HT1080 (cell line): ENCODE measurements around the gene MRPS2. TPM values are rescaled to one million over a fixed set of nuclear protein-coding genes. Genes with fewer than 3 reads are reported as not detected.

Experiments used
- DNase-seq: peaks from one replicate; pipeline ENCODE4 v3.0.0-alpha.2; 2015; ENCODE audit warnings: low read depth
- total RNA-seq: library from RNA; depleted of rRNA; stranded (reverse); fragments of >200 nt; shearing (Covaris generic); gene quantifications from 2 replicates; pipeline ENCODE4 v1.2.3, GENCODE V29; 2014

Gene MRPS2
- total RNA-seq, 1 experiment from 2014 or later: 170 TPM

- peak; percentile 54 for DNase-seq
These were observed 20.2 kb upstream of the MRPS2 start for GRCh38 chr9:135480071-135480939.

DNA sequence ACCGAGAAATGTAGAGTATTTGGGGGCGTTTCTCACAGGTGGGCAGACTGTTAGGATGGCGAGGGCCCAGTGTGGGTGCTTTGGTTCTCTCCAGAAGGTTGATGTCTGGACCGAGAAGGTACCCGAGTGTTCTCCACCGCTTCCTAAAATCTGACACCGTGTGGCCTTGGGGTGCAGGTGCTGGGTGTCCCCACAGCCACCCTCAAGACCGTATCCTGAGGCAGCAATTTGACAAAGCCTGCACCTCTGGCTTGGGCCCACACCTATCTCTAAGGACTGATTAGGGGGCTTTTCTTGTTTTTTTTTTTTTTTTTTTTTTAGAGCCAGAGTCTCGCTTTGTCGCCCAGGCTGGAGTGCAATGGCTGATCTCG lies 19.6 kb upstream of the MRPS2 start:
- no peak for DNase-seq

DNA sequence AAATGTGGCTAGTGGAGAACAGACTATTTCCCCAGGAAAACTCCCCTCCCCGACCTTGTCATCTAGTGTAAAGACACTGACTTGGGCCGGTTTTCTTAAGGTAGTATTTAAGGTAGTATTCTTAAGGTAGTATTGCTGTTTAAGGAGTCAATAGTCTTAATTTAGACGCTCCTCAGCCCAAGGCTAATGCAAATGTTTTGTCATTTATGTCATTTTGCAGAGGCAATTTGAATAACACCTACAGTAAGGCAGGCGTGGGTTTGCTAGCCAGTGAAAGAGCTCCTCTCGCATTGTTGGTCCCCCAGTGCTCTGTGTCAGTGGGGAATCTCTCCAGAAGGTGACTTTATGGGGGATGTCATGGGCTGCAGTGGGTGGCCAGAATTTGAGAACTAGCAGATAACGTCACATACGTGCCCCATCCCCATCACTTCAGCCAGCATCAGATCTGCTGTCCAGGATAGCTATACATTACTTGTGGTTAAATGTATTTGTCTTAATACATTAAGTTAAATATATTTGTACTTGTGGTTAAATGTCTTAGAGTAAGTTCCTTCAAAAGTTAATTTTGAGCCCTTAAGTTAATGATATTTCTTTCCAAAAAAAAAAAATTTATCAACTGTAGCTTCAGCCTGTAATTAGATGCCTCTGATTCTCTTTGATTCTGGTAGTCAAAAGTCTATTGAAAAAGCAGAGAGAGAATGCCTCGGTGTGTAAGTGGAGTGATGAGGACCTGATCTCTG lies 18.3 kb upstream of the MRPS2 start:
- DNase-seq: no peak

DNA sequence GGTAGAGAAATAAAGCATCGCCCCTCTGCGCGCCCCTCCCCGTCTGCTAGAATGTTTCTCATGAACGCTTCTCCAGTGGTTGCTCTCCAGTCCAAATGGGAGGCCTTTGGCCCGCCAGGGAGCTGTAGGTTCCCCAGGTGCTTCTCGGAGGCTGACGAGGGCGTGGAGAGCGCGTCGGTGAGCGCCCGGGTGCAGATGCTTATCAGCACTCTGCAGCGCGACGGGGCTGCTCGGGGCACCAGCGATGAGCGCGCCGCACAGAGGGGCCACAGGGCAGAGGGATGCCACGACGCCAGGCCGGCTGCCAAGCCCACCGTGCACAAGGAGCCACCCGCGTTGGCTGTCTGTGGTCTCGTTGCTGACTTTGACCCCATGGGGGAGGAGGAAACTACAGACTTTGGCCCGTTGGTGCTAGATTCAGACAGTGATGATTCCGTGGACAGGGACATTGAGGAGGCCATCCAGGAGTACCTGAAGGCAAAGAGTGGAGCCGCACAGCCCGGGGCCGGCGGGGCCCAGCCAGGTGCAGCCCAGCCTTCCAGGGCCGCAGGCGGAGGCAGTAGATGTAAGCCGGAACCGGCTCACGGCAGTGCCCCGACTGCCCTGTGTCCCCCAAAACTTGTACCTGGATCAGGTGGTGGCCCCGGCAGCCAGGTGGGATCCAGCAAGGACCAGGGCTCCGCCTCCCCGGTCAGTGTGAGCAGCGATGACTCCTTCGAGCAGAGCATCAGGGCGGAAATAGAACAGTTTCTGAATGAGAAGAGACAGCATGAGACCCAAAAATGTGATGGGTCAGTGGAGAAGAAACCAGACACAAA lies 15.8 kb upstream of the MRPS2 start:
- DNase-seq: no peak

DNA sequence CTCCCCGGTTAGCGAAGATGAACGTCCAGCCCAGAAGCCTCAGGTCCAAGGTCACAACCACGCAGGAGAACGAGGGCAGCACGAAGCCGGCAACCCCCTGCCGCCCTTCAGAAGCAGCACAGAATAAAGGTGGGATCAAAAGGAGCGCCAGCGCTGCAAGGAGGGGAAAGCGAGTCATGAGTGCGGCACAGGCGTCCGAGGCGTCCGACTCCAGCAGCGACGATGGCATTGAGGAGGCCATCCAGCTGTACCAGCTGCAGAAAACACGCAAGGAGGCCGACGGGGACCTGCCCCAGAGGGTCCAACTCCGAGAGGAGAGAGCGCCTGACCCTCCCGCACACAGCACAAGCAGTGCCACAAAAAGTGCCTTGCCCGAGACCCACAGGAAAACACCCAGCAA lies 15.1 kb upstream of the MRPS2 start:
- no peak for DNase-seq

DNA sequence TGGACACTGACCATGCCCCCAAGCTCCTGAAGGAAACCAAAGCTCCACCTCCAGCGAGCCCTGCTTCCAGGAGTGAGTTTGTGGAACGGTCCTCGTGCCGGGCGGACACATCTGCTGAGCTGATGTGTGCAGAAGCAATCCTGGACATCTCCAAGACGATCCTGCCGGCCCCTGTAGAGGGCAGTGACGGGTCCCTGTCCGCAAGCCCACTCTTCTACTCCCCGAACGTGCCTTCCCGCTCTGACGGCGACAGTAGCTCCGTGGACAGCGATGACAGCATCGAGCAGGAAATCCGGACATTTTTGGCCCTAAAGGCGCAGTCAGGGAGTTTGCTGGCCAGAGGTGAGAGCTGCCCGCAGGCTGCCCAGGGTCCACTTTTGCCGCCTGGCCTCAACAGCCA lies 14.7 kb upstream of the MRPS2 start:
- DNase-seq: no peak

- DNase-seq: no peak
These were observed 14.0 kb upstream of the MRPS2 start for GRCh38 chr9:135486267-135487065.

GRCh38 chr9:135487281-135488012 lies 13.0 kb upstream of the MRPS2 start:
- DNase-seq: no peak

- no peak for DNase-seq
These were observed 12.5 kb upstream of the MRPS2 start for GRCh38 chr9:135488013-135488330.

DNA sequence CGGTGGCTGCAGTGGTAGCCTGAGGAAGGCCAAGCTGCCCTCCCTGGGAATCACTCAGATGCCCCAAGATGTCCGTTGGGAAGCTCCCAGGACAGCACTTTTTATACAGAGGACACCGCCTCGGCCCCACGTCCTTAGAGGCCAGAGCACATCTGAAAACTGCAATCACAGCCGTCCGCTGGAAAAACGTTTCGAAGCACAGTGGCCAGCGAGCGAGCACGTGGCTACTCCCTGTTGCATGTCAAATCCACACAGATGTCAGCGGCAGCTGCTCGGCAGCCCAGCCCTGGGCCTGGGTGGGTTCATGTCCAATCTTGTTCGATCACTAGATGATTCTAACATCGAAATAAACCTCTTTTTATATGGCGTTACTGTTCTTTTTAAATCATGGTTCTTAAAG lies 12.0 kb upstream of the MRPS2 start:
- DNase-seq: no peak

GRCh38 chr9:135489188-135489906 lies 11.1 kb upstream of the MRPS2 start:
- no peak for DNase-seq

- no peak for DNase-seq
These were observed 10.2 kb upstream of the MRPS2 start for GRCh38 chr9:135490166-135490870.

DNA sequence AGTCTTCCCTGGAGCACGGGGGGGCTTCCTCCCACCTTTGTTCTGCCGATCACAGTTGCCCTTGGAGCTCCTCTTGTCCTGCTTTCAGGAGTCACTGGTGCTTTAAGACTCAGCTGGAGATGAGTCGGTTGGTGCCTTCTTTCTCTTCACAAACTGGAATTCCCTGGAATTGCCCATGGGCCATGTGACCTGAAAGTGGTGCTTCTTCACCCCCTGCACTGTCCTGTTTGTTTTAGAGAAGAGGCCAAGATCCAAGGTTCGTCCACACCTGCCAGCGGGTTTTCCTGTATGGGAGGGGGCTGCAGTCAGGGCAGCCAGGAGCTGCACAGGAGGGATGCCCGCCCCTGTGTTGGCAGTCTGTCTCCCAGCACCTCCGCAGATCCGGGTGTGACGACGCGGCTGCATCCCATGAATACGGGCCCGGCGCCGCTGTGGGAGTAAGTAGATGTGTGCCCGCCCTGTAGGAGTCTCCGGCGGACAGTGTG lies 9.5 kb upstream of the MRPS2 start:
- DNase-seq: no peak

GRCh38 chr9:135491764-135492163 lies 8.7 kb upstream of the MRPS2 start:
- no peak for DNase-seq

DNA sequence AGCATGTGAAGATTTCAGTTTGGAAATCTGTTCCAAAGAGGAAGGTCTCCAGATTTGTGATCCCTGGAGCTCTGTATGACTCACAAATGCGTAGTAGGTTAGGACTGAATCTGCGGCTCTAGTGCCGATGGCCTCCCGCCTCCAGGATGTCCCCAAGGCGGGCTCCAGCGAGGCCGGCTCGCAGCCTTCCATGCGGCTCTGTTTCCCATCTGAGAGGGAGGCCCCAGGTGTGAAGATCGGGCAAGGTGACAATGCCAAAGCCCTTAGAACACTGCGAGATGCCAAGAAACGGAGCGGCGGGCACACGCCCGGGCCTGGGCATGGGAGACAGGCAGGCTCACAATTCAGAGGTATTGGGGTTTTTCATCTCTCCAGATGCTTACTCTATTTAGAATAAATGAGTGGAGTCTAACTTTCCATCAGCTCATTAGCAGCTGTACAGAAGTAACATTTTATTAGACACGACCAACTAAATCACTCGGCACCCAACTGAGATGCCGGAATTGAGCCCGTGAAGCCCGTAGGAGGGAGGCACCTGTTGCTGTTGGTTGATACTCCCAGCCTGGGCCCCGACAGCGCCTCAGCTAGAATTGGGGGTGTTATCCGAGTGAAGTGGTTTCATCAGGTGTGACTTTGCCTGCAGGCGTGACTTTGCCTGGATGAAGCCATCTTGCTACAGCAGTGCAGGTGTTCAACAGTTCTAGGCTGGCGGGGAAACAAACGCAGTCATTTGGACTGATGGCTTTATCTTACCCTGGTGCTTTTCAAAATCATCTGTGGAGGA lies 7.4 kb upstream of the MRPS2 start:
- DNase-seq: no peak

DNA sequence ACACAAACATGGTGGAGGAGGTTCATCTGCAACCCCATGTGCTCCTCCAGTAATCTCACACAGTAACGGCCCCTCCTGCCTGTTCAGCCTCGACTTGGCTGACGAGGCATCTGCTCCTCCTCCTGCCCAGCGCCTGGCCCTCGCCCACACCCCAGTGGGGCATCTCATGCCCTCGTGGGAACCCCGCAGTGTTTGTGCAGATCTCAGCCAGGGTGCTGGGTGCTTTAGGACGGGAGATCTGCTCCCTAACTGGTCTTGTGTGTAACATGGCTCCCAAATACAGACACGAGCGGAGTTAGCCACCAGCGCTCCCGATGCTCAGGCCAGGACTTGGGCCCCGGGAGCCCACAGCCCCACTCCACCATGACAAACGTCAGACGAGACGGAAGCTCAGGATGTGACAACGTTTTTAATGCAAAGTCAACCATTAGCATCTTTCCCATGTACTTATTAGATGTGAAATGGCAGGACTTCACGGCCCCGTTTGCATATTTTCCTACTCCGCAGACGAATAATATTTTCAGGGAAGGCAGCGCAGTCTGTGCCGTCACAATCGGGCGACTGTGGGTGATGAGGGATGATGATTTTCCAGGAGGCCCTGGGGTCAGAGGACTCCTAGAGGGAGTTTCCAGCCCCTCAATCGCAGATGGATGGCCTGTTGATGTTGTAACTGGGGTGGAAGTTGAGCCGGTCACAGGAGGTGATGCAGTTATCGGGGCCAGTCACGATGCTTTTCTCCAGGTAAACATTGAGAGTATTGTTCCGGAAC lies 5.5 kb upstream of the MRPS2 start:
- DNase-seq: no peak

GRCh38 chr9:135498381-135499126 lies 1.9 kb upstream of the MRPS2 start:
- no peak for DNase-seq
